Type B pancreatic cell (in vitro differentiated cells): ENCODE results near the gene KAZN. TPM values are rescaled to one million over a fixed set of nuclear protein-coding genes. Genes with fewer than 3 reads are reported as not detected.

ENCODE experiments used
- DNase-seq: peaks from one replicate; pipeline ENCODE4 v3.0.0; 2021; ENCODE audit warnings: mixed read lengths; ENCODE audit not compliant: unreplicated experiment; ENCODE audit errors: extremely low spot score
- H3K27ac Mint-ChIP-seq: 2 replicates; pipeline ENCODE4 v1.8.0; 2021; ENCODE audit warnings: mild to moderate bottlenecking, mixed read lengths
- H3K27me3 Mint-ChIP-seq: 2 replicates; pipeline ENCODE4 v1.8.0; 2021; ENCODE audit warnings: mixed read lengths
- H3K36me3 Mint-ChIP-seq: 2 replicates; pipeline ENCODE4 v1.8.0; 2021; ENCODE audit warnings: mixed read lengths
- H3K4me1 Mint-ChIP-seq: one replicate; pipeline ENCODE4 v1.8.0; 2021; ENCODE audit warnings: mixed read lengths; ENCODE audit not compliant: unreplicated experiment
- H3K4me3 Mint-ChIP-seq: 2 replicates; pipeline ENCODE4 v1.8.0; 2021; ENCODE audit warnings: mild to moderate bottlenecking, mixed read lengths
- H3K9me3 Mint-ChIP-seq: 2 replicates; pipeline ENCODE4 v1.8.0; 2021; ENCODE audit warnings: mixed read lengths
- total RNA-seq: library from RNA; stranded (reverse); gene quantifications from 2 replicates; pipeline ENCODE4 v1.2.1, GENCODE V29; 2021; ENCODE audit warnings: low replicate concordance
- TF ChIP-seq, protein P1 (sequence below): fragments of 200-600 bp; sonication (generic); conservative IDR thresholded peaks from 2 replicates; pipeline ENCODE4 v1.5.0; 2021; ENCODE audit warnings: antibody characterized with exemption, mild to moderate bottlenecking

Gene KAZN
- total RNA-seq, 1 donor from 2014 or later, result 33.7 TPM

DNA sequence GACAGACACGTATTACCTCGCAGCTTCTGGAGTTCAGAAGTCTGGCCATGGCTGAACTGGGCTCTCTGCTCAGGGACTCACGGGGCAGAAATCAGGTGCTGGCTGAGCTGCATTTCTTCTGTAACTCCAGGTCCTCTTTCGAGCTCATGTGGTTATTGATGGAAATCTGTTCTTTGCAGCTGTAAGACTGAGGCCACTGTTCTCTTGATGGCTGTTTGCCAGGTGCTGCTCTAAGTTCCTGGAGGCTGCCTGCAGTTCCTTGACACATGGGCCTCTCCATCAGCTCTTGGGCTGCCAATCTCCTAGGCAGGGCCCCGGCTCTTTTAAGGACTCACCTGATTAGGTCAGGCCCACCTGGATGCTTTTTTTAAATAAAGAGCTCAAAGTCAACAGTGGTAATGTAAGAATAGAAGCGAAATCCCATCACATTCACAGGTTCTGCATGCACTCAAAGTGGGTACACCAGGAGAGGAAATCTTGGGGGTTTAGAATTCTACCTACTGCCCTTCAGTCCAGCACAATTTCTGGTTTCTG lies 139.1 kb downstream of the KAZN start:
- DNase-seq, result no peak
- no peak overlapping the region for H3K4me3 Mint-ChIP-seq
- no peak overlapping the region for H3K27ac Mint-ChIP-seq
- no peaks in the 10 kb centered on the region for H3K9me3 Mint-ChIP-seq
- H3K27me3 Mint-ChIP-seq, result no peaks in the 10 kb centered on the region
- no peaks in the 10 kb centered on the region for H3K36me3 Mint-ChIP-seq
- TF ChIP-seq, protein P1, sequence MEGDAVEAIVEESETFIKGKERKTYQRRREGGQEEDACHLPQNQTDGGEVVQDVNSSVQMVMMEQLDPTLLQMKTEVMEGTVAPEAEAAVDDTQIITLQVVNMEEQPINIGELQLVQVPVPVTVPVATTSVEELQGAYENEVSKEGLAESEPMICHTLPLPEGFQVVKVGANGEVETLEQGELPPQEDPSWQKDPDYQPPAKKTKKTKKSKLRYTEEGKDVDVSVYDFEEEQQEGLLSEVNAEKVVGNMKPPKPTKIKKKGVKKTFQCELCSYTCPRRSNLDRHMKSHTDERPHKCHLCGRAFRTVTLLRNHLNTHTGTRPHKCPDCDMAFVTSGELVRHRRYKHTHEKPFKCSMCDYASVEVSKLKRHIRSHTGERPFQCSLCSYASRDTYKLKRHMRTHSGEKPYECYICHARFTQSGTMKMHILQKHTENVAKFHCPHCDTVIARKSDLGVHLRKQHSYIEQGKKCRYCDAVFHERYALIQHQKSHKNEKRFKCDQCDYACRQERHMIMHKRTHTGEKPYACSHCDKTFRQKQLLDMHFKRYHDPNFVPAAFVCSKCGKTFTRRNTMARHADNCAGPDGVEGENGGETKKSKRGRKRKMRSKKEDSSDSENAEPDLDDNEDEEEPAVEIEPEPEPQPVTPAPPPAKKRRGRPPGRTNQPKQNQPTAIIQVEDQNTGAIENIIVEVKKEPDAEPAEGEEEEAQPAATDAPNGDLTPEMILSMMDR, result no peak
- H3K4me1 Mint-ChIP-seq, result peaks cover 62% of the 10 kb centered on the region

DNA sequence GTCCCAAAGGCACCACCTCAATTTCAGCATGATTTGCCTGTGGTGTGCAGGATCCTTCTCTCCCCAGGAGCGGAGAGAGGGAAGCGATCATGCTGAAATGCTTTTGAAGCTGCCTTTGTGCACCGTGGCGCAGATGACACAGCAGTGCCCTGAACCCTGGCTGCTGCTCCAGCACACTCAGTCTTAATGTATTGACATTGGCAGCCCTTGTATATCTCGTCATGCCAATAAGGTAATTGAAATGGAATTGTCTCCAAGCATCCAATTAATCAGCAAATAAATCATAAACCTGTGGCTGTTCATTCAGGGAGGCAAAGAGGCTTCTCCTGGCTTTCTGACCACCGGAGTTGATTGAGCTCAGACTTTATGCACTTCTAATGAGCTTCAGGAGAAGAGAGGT lies 139.8 kb downstream of the KAZN start:
- TF ChIP-seq, protein P1, result no peak
- Mint-ChIP-seq H3K27me3 (no peaks in the 10 kb centered on the region), H3K9me3 (no peaks in the 10 kb centered on the region), H3K4me3 (no peak overlapping the region), H3K4me1 (peaks cover 61% of the 10 kb centered on the region), H3K27ac (no peak overlapping the region), H3K36me3 (no peaks in the 10 kb centered on the region)
- DNase-seq, result no peak

DNA sequence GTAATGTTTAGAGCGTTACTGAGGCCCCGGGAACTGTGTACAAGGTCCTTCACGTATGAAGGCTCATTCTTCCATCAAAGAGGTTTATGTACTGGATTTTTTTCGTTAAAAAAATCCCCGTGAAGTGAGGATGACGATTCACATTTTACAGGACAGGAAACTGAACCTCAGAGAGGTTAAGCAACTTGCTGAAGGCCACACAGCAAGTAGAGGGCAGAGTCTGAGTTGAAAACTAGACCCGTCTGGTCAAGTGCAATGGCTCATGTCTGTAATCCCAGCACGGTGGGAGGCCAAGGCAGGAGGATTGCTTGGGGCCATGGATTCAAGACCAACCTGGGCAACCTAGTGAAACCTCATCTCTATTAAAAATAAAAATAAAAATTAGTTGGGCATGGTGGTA lies 140.2 kb downstream of the KAZN start:
- H3K27me3 Mint-ChIP-seq, result no peaks in the 10 kb centered on the region
- H3K9me3 Mint-ChIP-seq, result no peaks in the 10 kb centered on the region
- H3K36me3 Mint-ChIP-seq, result no peaks in the 10 kb centered on the region
- no peak overlapping the region for H3K4me3 Mint-ChIP-seq
- DNase-seq, result no peak
- peaks cover 56% of the 10 kb centered on the region for H3K4me1 Mint-ChIP-seq
- no peak overlapping the region for H3K27ac Mint-ChIP-seq
- TF ChIP-seq, protein P1, result no peak

DNA sequence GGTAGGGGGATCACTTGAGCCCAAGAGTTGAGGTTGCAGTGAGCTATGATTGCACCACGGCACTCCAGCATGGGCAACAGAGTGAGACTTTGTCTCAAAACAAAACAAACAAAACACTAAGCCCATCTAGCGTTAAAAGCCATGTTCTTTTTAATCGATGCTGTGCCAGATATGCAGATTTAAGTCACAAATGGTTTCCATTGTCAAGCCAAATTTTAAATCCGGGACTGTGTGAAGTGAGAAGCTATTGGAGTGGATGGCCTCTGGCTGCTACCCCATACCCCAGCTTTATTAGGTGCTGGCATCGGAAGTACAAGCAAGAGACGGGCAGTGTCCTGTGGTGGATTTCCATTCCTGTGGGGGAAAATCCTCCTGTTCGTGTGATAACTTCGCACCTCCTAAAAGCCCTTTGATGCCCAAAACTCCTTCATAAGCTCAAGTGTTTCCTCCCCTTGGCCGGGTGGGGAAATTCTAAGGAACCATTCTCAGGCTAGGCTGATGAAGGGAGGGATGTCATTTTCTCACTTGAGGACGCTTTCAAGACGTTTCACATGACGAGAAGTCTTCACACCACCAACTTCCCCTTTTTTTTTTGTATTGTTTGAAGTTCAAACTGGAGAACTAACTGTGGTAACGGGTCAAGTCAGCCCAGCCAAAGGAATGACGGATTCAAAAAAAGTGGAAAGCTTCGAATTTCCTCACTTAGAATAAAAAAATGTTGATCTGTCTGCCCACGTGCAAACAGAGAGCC lies 140.8 kb downstream of the KAZN start:
- Mint-ChIP-seq H3K4me1 (peaks cover 52% of the 10 kb centered on the region), H3K4me3 (no peak overlapping the region), H3K9me3 (no peaks in the 10 kb centered on the region), H3K27ac (no peak overlapping the region), H3K27me3 (no peaks in the 10 kb centered on the region), H3K36me3 (no peaks in the 10 kb centered on the region)
- TF ChIP-seq, protein P1, result no peak
- no peak for DNase-seq

DNA sequence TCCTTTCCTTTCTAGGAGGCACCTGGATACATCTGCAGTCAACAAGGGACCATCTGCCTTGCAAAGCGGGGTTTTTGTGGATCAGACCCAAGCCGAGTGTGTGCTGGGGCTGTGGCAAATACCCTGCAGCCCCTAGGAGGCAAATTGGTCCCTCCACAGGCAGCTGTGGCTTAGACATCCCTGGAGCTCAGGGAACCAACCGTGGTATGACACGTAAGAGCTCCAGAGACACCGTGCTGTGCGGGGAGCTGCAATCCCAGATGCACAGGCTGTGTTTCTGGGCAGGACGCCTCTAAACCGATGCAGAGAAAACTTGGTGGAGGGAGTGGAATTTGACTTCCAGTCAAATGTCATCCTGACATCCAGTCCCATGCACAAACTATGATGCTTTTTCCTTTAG lies 141.5 kb downstream of the KAZN start:
- TF ChIP-seq, protein P1, result no peak
- Mint-ChIP-seq H3K27me3 (no peaks in the 10 kb centered on the region), H3K36me3 (no peaks in the 10 kb centered on the region), H3K4me3 (no peak overlapping the region), H3K27ac (no peak overlapping the region), H3K9me3 (no peaks in the 10 kb centered on the region), H3K4me1 (peaks cover 52% of the 10 kb centered on the region)
- DNase-seq, result no peak
